ENCODE data around the gene CD226.
"Not testable (repeated sequence)": the region's sequence is repeated elsewhere in the genome, so short reads cannot be mapped to it uniquely, and the experiment has no call there.

CD226 gene

GRCh38 chr18:69899154-69899923, 48.3 kb downstream of the CD226 start:
- not testable (repeated sequence) for DNase-seq

DNA sequence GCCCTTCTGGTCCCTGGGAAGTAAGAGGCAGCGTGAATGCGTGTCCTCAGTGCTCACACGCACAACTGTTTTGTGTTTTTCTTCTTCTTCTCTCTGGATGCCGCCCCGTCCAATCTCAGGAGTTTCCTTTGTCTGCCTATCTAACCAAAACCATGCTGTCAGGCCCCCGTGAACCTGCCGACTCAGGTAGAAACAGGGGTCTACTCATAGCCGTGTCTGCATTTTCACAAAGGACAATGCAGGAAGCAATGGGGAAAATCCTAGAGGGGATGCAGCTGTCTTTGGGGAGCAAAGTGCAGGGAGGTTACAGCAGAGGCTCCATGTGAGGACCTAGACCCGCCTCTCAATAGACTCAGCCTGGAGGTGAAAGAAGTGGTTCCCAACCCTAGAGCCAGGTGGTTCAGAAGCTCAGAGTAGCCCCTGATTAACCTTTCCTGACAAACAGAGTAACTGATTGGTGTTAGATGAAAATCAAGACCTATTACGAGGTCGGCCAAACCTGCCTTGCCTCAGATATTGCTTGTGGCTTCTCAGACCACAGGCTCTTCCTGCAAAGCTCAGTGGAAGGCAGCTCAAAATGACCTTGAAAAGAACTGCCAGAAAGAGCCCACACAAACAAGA, 49.3 kb downstream of the CD226 start:
- no peak for DNase-seq

GRCh38 chr18:69897397-69898108, 50.1 kb downstream of the CD226 start:
- DNase-seq = no peak

DNA sequence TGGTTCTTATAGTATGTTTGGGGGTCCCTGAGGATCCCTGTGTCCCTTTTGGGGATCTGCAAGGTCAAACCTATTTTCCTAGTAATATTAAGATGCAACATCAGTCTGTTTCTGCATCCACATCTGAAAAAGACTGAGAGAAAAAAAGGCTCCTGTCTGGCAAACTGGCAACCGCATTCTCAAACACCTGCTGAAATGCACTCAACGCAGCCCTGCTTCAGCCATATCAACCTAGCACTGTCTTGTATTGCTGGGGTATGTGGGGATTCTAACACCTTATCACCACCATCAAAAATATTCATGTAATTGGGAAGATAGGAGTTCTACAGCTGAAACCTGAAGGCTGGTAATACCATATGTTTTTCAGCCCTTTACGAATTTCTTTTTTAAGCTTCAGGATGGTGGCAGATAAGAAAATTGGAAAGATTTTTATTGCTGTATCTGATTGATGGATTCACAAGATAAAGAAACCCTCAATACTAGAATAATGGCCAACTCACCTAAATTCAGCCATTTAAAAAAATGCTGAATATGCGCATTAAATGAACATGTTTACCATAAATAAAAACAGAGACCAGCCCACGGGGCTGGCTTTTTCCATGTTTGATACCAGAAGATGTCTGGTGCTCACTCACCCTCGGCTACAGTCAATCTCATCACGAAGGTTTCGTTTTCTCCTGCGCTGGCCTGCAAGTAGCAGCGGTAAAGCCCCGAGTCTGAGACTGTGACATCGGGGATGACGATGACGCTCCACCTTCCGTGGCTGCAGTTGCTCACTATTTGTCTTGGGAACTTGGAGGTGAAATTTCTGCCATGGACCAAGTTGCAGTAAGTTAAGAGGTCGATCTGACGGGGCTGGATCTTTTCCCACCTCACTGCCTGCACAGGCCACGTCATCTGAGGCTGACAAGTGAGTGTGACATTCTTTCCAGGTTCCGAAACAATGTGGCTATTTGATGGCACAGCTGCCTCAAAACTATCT, 52.3 kb downstream of the CD226 start:
- DNase-seq = no peak

DNA sequence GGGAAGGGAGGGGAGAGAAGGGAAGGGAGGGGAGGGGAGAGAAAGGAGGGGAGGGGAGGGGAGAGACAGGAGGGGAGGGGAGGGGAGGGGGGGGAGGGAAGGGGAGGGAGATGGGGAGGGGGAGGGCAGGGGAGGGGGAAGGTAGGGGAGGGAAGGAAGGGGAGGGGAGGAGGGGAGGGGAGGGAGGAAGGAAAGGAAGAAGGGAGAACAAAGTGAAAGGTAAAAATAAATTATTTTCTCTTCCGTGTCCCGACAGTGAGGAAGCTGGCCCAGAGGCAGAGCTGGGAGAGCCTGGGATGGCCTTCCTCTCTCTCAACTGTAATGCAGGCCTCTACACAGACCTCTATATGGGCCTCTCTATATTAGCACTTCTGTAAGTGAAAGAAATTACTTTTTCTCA, 53.2 kb downstream of the CD226 start:
- DNase-seq = no peak

- DNase-seq = no peak
These were observed 57.1 kb downstream of the CD226 start for GRCh38 chr18:69890558-69890957.

GRCh38 chr18:69889009-69889408, 58.7 kb downstream of the CD226 start:
- no peak for DNase-seq

GRCh38 chr18:69887256-69887655, 60.4 kb downstream of the CD226 start:
- DNase-seq = no peak

GRCh38 chr18:69885841-69886531, 61.7 kb downstream of the CD226 start:
- no peak for DNase-seq

GRCh38 chr18:69885355-69885754, 62.3 kb downstream of the CD226 start:
- no peak for DNase-seq

DNA sequence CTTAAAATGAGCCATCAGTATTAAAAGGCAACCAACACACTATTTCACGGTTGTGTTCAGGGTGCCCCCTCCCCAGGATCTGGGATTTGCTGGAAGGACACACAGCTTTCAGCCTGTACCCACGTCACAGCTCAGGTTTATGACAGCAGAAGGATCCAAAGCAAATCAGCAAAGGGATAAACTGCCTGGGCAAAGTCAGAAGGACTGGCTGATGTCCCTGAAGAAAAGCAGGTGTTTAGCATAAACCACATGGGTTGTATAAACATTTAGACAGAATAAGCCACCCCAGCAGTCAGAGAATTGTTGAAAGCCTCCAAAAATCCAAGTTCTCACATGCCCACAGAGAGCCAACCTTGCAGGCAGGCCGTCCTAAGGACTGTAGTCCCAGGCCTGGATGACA, 63.9 kb downstream of the CD226 start:
- no peak for DNase-seq

DNA sequence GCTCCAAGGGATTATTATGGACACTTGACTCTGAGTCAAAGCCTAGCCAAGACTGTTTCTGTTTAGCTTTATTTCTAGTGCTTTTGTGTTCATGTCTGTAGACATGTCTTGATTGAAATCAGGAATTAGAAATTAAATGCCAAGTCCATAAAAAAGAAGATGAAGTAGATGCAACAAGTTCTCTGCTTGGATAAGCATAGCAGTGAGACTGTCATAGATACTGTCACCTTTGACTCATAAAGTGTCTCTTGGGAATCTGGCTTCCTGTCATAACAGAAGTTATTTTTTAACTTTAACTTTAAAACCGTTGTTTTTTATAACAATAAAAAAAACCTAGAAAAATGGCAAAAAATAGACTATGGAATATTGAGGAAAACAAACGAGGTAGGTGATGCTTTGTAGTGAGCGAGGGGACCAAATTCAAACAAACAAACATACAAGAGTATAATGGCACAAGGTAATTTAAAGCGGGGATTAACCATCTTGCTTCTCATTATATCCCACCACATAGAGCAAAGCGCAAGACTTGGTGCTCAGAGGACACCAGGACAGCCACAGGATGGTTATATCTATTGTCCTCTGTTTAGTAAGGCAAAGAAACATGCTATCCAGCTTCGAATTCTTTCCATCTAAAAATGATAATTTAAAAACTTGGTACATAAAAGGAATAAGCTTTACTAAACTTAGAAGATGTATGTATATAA, 64.6 kb downstream of the CD226 start:
- DNase-seq = no peak

DNA sequence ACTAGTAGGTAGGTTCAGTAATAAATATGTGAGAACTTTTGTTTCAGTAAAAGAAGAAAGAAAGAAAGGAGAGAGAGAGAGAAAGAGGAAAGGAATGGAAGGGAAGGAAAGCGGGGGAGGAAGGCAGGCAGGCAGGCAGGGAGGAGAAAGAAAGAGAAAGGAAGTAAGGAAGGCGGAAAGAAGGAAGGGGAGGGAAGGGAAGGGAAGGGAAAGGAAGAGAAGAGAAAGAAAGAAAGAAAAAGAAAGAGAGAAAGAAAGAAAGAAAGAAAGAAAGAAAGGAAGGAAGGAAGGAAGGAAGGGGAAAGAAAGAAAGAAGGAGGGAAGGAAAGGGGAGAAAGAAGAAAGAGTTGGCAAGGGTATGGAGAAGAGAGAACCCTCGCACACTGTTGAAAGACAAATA, 67.6 kb downstream of the CD226 start:
- DNase-seq = no peak

GRCh38 chr18:69879051-69879450, 68.6 kb downstream of the CD226 start:
- not testable (repeated sequence) for DNase-seq

GRCh38 chr18:69878213-69878933, 69.3 kb downstream of the CD226 start:
- DNase-seq = no peak

DNA sequence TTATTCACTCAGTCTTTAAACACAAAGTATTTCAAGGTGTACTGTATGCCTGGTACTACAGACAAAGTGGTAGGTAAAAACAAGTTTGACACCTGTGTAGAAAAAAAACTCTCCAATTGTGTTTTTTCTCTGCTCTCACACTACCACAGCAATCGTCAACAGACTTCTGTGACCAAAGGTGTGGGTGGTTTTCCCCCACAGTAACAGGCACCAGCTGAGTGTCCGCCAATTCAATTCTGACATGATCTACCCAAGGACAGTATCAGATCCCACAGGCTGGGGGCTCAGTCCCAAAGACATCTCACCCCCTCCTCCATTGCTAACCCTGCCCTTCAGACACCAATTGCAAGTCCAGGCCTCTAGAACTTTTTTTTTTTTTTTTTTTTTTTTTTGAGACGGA, 71.2 kb downstream of the CD226 start:
- no peak for DNase-seq

GRCh38 chr18:69874058-69874457, 73.6 kb downstream of the CD226 start:
- DNase-seq = no peak

- no peak for DNase-seq
These were observed 75.0 kb downstream of the CD226 start for GRCh38 chr18:69872661-69873060.

DNA sequence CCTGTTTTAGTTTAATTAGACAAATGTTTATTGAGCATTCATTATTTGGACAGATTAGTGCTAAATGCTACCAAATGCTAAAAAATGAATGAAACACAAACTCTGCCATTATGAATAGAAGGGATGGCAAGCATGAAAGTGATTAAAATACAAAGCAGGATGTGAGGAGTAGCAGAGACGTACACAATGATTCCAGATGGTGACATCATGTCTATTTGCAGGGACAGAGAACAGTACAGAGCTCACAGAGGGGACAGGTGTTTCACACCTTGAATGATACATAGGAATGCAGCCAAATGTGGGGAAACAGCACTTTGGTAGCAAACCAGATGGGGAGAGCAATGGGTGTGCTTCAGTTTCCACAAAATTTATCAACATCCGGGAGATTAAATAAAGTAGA, 76.3 kb downstream of the CD226 start:
- no peak for DNase-seq

- DNase-seq = no peak
These were observed 76.9 kb downstream of the CD226 start for GRCh38 chr18:69870736-69871135.

DNA sequence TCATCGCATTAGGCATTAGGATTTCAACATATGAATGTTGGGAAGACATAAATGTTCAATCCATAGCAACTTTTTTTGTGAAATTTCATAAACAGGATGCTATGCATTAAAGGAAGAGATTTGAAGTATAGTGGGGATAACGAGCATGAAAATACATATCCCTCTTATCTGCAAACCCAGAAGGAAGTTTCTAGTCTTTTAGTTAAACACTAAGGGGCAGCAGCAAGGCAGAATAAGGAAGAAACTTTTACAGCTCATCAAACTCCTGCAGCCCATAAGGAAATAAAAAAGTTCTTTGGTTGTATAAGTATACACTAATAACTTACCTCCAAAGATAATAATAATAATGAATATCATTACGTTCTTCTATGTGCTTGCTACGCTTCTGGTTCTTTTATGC, 81.5 kb downstream of the CD226 start:
- no peak for DNase-seq
